ENCODE results near the gene MAMDC2. TPM values are rescaled to one million over a fixed set of nuclear protein-coding genes. Genes with fewer than 3 reads are reported as not detected.
"Not testable (repeated sequence)": the region's sequence is repeated elsewhere in the genome, so short reads cannot be mapped to it uniquely, and the experiment has no call there.

The MAMDC2 gene
- total RNA-seq, 2 donors from 2014 or later: 4.6 to 12.7 TPM

- DNase-seq (no peak), ATAC-seq (no peak)
- intact Hi-C loops (cut with DNase I, micrococcal nuclease): no loop called here
These were observed 102.3 kb downstream of the MAMDC2 start for GRCh38 chr9:70145981-70146380.

GRCh38 chr9:70147196-70147595, 103.5 kb downstream of the MAMDC2 start:
- DNase-seq: no peak
- no peak for ATAC-seq
- intact Hi-C loops (cut with DNase I, micrococcal nuclease): no loop called here

DNA sequence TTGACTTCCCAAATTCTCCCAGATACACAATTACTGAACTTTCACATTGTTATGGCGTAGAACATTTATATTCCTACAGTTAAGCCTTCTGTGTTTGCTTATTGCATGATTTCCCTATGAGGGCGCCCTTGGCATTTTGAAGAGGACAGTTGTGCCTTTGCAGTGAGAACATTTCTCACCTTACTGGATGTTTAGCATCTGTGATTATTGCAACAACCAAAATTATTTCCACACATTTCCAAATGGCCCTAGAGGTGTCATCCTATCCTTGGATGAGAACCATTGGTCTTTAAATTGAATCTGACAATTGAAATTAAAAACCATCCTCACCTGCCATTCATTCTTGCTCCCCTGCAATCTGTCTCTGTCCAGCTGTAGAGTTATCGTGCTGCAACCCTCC, 104.0 kb downstream of the MAMDC2 start:
- intact Hi-C loops (cut with DNase I, micrococcal nuclease): no loop called here
- ATAC-seq (no peak), DNase-seq (no peak)

GRCh38 chr9:70152350-70152749, 108.7 kb downstream of the MAMDC2 start:
- ATAC-seq: no peak
- DNase-seq: no peak
- intact Hi-C loops (cut with DNase I, micrococcal nuclease): no loop called here

- DNase-seq (no peak), ATAC-seq (no peak)
- intact Hi-C loops (cut with DNase I, micrococcal nuclease): no loop called here
These were observed 113.1 kb downstream of the MAMDC2 start for GRCh38 chr9:70156729-70157128.

DNA sequence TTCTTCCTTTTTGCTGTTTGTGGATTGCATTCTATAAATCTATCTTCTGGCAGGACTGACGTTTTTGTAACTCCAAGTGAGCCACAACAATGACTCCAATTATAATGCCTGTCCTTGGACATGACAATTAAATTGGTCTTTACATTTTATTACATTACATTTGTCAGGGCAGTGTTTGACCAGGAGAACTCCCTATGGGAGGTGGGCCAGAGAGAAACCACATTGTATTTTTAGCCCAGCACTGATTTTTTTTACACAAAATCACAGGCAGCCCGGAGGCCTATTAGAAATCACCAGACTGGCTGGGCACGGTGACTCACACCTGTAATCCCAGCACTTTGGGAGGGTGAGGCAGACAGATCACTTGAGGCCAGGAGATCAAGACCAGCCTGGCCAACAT, 116.0 kb downstream of the MAMDC2 start:
- peak; percentile 72 for ATAC-seq
- intact Hi-C loops (cut with DNase I, micrococcal nuclease): no loop called here

GRCh38 chr9:70160686-70161600, 117.3 kb downstream of the MAMDC2 start:
- no peak for ATAC-seq
- intact Hi-C loops (cut with DNase I, micrococcal nuclease): no loop called here
- no peak for DNase-seq

More for the DNA sequence above, 116.0 kb downstream of the MAMDC2 start:
- DNase-seq: no peak

DNA sequence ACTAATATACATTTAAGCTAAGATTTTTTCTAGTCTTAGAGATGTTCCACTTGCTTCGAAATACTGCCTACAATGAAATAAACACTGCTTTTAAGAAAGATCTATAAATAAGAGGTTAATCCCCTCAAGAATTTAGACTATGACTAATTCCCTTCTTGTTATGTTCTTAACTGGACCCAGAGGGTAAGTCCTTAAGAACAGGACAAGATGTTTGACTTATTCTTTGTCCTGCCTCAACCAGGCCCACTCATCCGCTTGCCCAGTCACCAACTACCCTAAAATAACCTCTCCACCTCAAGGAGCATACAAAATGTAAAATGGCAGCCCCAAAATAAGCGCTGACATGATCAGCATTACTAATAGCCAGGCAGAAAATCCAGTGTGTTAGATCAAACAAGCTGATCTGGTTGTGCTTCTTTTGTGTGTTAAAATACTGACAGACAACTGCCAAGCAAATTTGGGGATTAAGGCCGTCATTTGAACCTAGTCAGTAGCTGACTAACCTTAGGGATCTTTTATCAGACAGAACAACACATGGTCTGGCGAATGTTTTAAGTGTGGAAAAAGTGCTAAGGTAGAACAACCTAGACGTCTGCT, 121.5 kb downstream of the MAMDC2 start:
- intact Hi-C loops (cut with DNase I, micrococcal nuclease): no loop called here
- ATAC-seq (no peak), DNase-seq (no peak)

DNA sequence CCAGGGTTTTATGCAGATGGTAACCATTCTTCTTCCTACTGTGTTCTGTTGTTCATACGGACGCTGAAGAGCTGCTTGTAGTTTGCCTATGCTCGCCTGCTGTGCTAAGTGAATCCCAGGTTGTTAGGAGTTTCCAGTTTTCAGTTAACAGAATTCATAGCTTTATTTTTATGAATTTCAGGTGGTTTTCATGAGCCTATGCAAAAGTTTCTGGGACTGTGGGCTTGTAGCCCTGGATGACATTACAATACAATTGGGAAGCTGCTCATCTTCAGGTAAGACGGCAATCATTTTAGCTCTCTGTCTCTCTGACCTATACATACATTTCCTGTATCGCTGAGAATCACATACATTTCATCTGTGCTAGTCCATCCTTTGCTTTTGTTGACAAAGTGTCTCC, 124.9 kb downstream of the MAMDC2 start:
- ATAC-seq (no peak), DNase-seq (no peak)
- intact Hi-C loops (cut with DNase I, micrococcal nuclease): no loop called here

GRCh38 chr9:70169222-70169621, 125.6 kb downstream of the MAMDC2 start:
- DNase-seq: no peak
- no peak for ATAC-seq
- intact Hi-C loops (cut with DNase I, micrococcal nuclease): no loop called here

DNA sequence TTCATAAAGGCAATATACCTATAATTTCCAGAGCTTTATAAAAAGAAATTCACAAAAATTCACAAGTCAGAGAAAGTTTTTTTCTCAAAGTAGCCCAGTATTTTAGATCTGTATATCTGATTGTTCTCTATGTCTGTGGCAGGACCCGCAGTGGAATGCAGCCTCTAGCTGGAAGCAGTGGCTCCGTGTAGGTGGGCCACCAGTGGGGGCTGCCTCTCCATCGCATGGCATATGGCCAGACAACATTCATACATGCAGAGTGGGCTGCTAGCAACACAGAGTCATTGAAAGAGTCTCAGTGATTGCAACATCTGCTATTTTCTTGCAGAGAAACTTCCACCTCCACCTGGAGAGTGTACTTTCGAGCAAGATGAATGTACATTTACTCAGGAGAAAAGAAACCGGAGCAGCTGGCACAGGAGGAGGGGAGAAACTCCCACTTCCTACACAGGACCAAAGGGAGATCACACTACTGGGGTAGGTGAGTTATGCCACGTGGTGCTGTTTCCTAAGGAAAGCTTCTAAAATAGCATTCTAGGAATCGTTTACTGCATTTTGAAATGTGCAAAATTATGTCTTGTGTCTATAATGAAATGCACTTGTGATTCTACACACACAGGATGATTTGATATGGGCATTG, 126.6 kb downstream of the MAMDC2 start:
- ATAC-seq (no peak), DNase-seq (no peak)
- intact Hi-C loops (cut with DNase I, micrococcal nuclease): no loop called here

DNA sequence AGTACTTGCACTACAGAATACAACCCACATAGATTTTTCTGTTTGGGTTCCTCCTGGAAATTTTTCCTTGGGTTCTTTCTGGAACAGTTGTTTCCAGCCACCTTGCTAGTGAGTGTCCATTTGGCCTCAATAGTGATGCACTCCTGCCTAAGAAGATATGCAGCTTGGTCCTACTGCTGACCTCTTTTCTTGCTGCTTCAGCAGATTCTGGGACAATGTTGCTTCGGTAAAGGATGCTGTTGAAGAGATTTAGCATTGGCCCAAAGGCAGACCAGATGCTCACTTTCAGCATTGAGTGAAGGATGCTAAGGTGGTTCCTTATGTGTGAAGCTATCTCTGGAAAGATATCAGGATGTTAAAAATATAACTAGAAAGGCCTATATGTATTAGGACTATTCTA, 128.9 kb downstream of the MAMDC2 start:
- ATAC-seq (no peak), DNase-seq (no peak)
- intact Hi-C loops (cut with DNase I, micrococcal nuclease): no loop called here

- ATAC-seq (peak; percentile 44), DNase-seq (no peak)
- intact Hi-C loops (cut with DNase I, micrococcal nuclease): no loop called here
These were observed 133.5 kb downstream of the MAMDC2 start for GRCh38 chr9:70177121-70177520.

DNA sequence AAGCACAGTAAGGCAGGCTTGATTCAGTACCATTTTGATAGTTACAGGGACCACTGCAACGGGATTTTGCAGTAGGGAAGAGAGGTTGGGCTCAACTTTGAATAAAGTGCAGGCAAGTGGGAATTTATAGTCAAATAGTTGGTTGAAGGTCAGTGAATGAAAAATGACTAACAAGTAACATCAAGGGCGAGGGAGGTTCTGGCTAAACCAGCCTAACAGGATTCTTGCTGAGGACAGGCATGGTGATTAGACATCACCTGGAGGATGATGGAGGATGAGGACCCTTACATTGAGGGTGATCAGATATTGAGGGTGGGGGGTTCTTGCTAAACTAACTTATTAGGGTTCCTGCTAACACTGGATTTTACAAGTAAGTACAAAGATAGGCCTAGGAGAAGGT, 149.1 kb downstream of the MAMDC2 start:
- intact Hi-C loops (cut with DNase I, micrococcal nuclease): no loop called here
- no peak for DNase-seq
- no peak for ATAC-seq

DNA sequence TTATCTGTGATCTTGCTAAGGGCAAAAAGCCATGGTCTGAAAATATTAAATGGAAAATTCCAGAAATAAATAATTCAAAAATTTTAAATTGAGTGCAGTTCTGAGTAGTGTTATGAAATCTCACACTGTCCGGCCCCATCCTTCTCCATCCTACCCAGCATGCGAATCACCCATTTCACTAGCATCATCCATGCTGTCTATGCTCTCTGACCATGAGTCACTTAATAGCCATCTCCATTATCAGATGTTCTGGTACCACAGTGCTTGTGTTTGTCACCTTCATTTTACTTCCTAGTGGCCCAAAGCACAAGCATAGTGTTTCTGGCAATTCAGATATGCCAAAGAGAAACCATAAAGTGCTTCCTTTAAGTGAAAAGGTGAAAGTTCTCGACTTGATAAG, 151.8 kb downstream of the MAMDC2 start:
- intact Hi-C loops (cut with DNase I, micrococcal nuclease): no loop called here
- ATAC-seq (no peak), DNase-seq (no peak)

DNA sequence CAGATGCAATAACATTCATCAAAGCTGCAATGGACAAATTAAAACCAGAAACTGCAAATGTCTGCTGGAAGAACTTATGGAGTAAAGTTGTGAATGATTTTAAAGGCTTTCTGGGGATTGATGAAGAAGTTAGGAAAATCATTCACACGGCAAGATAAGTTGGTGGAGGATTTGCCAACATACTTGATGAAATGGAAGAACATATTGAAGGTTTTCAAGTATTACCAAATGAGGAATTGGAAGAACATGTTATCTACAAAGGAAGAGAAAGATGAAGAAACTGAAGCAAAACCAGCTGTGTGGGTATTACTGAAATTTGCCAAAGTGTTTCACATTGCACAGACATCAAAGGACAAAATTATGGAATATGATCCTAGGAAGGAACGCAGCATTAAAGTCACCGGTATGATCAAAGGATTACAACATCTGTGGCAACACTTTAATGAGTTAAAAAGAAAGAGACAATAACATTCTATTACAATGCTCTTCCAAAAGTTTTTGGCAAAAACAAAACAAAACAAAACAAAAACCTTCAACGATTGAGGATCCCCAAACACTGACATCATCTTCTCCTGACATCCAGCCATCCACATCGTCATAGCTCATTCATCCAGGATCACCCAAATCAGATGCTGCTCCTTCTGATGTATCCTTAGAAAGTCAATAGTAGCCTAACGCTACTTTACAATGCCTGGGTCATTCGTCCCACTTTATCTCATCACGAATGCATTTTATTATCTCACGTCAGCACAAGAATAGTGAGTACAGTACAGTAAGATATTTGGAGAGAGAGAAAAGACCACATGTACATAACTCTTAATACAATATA, 153.8 kb downstream of the MAMDC2 start:
- no peak for DNase-seq
- no peak for ATAC-seq
- intact Hi-C loops (cut with DNase I, micrococcal nuclease): no loop called here

DNA sequence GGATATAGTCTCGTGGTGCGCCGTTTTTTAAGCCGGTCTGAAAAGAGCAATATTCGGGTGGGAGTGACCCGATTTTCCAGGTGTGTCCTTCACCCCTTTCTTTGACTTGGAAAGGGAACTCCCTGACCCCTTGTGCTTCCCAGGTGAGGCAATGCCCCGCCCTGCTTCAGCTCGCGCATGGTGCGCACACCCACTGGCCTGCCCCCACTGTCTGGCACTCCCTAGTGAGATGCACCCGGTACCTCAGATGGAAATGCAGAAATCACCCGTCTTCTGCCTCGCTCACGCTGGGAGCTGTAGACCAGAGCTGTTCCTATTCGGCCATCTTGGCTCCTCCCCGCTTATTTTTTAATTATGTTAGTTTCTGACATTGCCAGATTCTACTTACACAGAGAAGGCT, 161.1 kb downstream of the MAMDC2 start:
- intact Hi-C loops (cut with DNase I, micrococcal nuclease); ATAC-seq; DNase-seq: not testable (repeated sequence)

GRCh38 chr9:70205366-70206020, 161.8 kb downstream of the MAMDC2 start:
- no peak for ATAC-seq
- DNase-seq: no peak
- intact Hi-C loops (cut with DNase I, micrococcal nuclease): no loop called here

DNA sequence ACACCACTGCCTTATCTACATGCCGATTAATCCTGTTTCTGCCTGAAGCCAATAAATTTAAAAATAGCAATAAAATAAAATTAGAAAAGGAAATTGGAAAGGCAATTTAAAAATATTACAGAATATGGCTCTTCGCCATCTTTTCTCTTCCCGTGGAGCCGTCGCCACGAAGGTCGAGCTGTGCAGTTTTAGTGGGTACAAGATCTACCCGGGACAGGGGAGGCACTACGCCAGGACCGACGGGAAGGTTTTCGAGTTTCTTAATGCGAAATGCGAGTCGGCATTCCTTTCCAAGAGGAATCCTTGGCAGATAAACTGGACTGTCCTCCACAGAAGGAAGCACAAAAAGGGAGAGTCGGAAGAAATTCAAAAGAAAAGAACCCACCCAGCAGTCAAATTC, 173.4 kb downstream of the MAMDC2 start:
- ATAC-seq: no peak
- no peak for DNase-seq
- intact Hi-C loops (cut with DNase I, micrococcal nuclease): no loop called here

Measured in left colon (tissue), 2 donors.